ENCODE measurements around the gene GPD1.
A peak's percentile ranks its signal among the peaks of the same experiment; 100 is the strongest.

GPD1 gene

DNA sequence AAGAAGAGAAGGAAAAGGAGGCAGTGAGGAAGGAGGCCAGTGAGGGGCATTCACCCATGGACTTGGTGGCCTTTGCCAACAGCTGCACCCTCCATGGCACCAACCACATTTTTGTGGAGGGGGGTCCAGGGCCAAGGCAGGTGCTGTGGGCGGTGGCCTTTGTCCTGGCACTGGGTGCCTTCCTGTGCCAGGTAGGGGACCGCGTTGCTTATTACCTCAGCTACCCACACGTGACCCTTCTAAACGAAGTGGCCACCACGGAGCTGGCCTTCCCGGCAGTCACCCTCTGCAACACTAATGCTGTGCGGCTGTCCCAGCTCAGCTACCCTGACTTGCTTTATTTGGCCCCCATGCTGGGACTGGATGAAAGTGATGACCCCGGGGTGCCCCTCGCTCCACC, 30.1 kb upstream of the GPD1 start:
- no peak for DNase-seq (ENCODE audit: low read depth)
- TF ChIP-seq, protein P1, sequence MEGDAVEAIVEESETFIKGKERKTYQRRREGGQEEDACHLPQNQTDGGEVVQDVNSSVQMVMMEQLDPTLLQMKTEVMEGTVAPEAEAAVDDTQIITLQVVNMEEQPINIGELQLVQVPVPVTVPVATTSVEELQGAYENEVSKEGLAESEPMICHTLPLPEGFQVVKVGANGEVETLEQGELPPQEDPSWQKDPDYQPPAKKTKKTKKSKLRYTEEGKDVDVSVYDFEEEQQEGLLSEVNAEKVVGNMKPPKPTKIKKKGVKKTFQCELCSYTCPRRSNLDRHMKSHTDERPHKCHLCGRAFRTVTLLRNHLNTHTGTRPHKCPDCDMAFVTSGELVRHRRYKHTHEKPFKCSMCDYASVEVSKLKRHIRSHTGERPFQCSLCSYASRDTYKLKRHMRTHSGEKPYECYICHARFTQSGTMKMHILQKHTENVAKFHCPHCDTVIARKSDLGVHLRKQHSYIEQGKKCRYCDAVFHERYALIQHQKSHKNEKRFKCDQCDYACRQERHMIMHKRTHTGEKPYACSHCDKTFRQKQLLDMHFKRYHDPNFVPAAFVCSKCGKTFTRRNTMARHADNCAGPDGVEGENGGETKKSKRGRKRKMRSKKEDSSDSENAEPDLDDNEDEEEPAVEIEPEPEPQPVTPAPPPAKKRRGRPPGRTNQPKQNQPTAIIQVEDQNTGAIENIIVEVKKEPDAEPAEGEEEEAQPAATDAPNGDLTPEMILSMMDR (IDR thresholded peaks at IDR 0.05; ENCODE audit: low read depth, low read length, missing control alignments), result no peak
- no peak overlapping the region for H3K4me3 ChIP-seq (ENCODE audit: low read depth, low read length)

DNA sequence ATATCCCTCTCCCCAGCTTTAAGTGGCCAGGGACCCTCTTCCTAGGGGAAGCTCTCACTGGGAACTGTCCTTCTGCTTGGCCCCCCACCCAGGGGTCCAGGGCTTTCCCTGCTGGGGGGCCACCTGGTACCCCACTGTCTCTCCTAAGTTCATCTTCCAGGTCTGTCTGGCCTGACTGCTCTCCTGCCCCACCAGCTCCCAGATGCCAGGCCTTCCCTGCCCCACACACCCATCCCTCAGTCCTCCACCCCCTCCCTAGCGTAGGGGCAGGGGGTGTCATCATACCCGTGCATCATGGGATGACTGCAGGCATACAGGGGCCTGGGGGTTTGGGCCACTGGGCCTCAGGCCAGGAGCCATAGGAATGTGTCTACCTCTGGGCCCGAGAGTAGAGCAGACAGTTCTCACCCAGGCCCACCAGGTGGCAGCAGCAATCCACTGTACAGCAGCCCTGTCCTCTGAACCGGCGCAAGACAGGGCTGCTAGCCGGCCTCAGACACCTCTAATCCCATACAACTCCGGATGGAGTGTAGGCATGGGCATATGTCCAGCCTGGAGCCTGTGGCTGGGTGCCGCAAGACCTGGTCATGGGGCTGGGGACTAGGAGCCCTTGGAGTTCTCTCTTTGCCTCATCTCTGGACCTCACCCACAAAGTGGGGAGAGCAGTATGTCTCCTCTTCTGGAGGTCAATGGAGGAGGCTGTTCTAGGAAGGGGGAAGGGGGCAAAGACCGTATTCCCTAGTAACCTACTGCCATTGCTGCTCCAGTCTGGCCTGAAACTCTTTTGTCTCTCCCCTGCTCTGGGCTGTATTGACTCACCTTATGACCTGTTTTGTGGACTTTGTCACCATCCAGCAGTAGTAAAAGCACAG, 28.6 kb upstream of the GPD1 start:
- TF ChIP-seq, protein P1 (IDR thresholded peaks at IDR 0.05; ENCODE audit: low read depth, low read length, missing control alignments), result peak; percentile 94
- no peak for DNase-seq (ENCODE audit: low read depth)
- H3K4me3 ChIP-seq (ENCODE audit: low read depth, low read length), result no peak overlapping the region

DNA sequence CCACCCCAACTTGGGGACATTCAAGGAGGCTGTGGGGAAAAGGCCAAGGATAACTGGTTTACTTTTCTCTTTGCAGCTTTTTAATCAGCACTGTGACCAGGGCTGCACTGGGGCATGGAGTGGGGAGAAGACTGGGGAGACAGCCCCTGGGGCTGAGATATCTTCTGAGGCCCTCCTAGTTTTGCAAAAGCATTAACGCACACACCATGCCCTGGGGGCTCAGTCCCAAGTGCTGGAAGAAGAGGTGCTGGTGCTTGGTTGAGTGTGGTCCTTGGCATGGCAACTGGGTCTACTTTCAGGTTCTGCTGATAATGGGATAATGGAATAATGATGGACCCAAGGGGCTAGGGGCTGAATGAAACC, 28.0 kb upstream of the GPD1 start:
- TF ChIP-seq, protein P1 (IDR thresholded peaks at IDR 0.05; ENCODE audit: low read depth, low read length, missing control alignments), result no peak
- no peak for DNase-seq (ENCODE audit: low read depth)
- H3K4me3 ChIP-seq (ENCODE audit: low read depth, low read length), result no peak overlapping the region

DNA sequence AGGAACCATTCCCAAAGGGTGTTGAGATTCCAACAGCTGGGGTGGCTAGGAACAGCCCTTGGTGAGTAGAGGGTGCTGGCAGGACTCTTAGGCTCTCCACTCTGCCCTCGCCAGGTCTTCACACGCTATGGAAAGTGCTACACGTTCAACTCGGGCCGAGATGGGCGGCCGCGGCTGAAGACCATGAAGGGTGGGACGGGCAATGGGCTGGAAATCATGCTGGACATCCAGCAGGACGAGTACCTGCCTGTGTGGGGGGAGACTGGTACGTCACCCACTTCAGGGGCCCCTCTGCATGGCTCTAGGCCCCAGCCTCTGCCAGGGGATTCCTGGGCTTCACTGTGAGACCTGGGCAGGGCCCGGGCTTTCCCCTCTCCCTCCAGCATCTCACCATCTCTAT, 26.7 kb upstream of the GPD1 start:
- DNase-seq (ENCODE audit: low read depth), result no peak
- H3K4me3 ChIP-seq (ENCODE audit: low read depth, low read length), result no peak overlapping the region
- TF ChIP-seq, protein P1 (IDR thresholded peaks at IDR 0.05; ENCODE audit: low read depth, low read length, missing control alignments), result no peak

DNA sequence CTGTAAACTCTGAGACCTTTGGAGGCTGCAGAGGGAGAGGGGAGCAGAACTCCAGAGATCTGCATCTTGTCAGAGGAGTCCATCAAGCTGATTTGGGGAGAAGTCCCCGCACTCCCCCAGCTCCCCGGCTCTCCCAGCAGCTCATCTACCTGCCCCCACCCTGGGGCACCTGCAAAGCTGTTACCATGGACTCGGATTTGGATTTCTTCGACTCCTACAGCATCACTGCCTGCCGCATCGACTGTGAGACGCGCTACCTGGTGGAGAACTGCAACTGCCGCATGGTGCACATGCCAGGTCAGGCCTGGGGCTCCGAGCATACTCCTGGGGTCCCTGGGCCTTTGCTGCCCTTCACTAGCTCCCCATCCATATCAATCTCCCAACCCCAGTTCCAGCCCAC, 25.5 kb upstream of the GPD1 start:
- DNase-seq (ENCODE audit: low read depth), result no peak
- TF ChIP-seq, protein P1 (IDR thresholded peaks at IDR 0.05; ENCODE audit: low read depth, low read length, missing control alignments), result no peak
- no peak overlapping the region for H3K4me3 ChIP-seq (ENCODE audit: low read depth, low read length)

DNA sequence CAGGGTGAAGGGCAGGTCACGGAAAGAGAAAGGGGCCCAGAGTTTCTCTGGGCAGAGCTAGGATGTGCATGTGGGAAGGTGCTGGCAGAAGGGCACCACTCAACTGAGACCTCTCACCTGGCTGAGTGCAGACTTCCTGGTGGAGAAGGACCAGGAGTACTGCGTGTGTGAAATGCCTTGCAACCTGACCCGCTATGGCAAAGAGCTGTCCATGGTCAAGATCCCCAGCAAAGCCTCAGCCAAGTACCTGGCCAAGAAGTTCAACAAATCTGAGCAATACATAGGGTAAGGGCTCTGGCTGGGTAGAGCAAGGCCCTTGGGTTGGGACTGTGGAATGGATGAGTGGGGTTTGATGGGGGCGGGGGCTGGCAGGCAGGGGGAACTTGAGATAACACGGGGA, 24.0 kb upstream of the GPD1 start:
- no peak overlapping the region for H3K4me3 ChIP-seq (ENCODE audit: low read depth, low read length)
- TF ChIP-seq, protein P1 (IDR thresholded peaks at IDR 0.05; ENCODE audit: low read depth, low read length, missing control alignments), result no peak
- no peak for DNase-seq (ENCODE audit: low read depth)

Measured in GM12864 (cell line).